CD4-positive, alpha-beta T cell (primary cell): ENCODE results near the gene MAP4K5. TPM values are rescaled to one million over a fixed set of nuclear protein-coding genes. Genes with fewer than 3 reads are reported as not detected.

Experiments used
- ATAC-seq: fragments of 200-7000 bp; cut with Tn5 transposase; one replicate; pipeline ENCODE4 v1.10.0; 2022; ENCODE audit warnings: mild to moderate bottlenecking; ENCODE audit not compliant: poor library complexity
- CTCF ChIA-PET: fragments of 350-600 bp; sonication (Branson Sonifier 250); formaldehyde crosslinking; loops from one replicate; lab custom pipeline; 2021; ENCODE audit warnings: antibody characterized with exemption, inconsistent platforms; lab: Charles Lee
- POLR2A ChIA-PET: fragments of 350-600 bp; sonication (Branson Sonifier 250); formaldehyde crosslinking; loops from one replicate; lab custom pipeline; 2021; ENCODE audit warnings: antibody characterized with exemption, inconsistent platforms; lab: Charles Lee
- DNase-seq, 14 experiments: peaks; one replicate each; pipeline ENCODE4 v3.0.0-alpha.2; 2013 to 2020; ENCODE audit warnings: mixed read lengths in 2 of 14
- H3K27ac ChIP-seq, 2 donors: one replicate each; pipeline versions ENCODE4 v1.5.1 to v1.7.0; 2013; ENCODE audit warnings: low read length in 2 of 2, low read depth in 1 of 2, mild to moderate bottlenecking in 1 of 2
- H3K27me3 ChIP-seq, 2 experiments: 1 replicate in 1 of 2; 2 replicates in 1 of 2; pipeline versions ENCODE4 v1.6.1 to v1.7.0; 2013; ENCODE audit warnings: low read length in 2 of 2, control low read depth in 1 of 2, mild to moderate bottlenecking in 1 of 2, moderate library complexity in 1 of 2; ENCODE audit not compliant: insufficient read depth in 2 of 2, control insufficient read depth in 1 of 2
- H3K36me3 ChIP-seq: one replicate; pipeline ENCODE4 v1.6.1; 2013; ENCODE audit warnings: low read length, control low read depth; ENCODE audit not compliant: insufficient read depth
- H3K4me1 ChIP-seq: one replicate; pipeline ENCODE4 v1.6.1; 2013; ENCODE audit warnings: low read length, control low read depth; ENCODE audit not compliant: insufficient read depth
- H3K4me3 ChIP-seq: one replicate; pipeline ENCODE4 v1.5.1; 2013; ENCODE audit warnings: mild to moderate bottlenecking, low read length, moderate library complexity
- H3K9me3 ChIP-seq, 2 experiments: 1 replicate in 1 of 2; 2 replicates in 1 of 2; pipeline versions ENCODE4 v1.6.1 to v1.7.0; 2013; ENCODE audit warnings: low read length in 2 of 2, mild to moderate bottlenecking in 2 of 2, control low read depth in 1 of 2, moderate library complexity in 1 of 2; ENCODE audit not compliant: control insufficient read depth in 1 of 2, insufficient read depth in 1 of 2
- H3K27ac Mint-ChIP-seq: one replicate; pipeline ENCODE4 v1.8.0; 2020; ENCODE audit warnings: mixed read lengths
- H3K27me3 Mint-ChIP-seq: one replicate; pipeline ENCODE4 v1.8.0; 2021; ENCODE audit warnings: mixed read lengths
- H3K36me3 Mint-ChIP-seq: one replicate; pipeline ENCODE4 v1.8.0; 2021; ENCODE audit warnings: low read depth, mixed read lengths
- H3K4me1 Mint-ChIP-seq: one replicate; pipeline ENCODE4 v1.8.0; 2021; ENCODE audit warnings: low read depth, mixed read lengths
- H3K4me3 Mint-ChIP-seq: one replicate; pipeline ENCODE4 v1.8.0; 2020; ENCODE audit warnings: mild to moderate bottlenecking, mixed read lengths
- H3K9me3 Mint-ChIP-seq: one replicate; pipeline ENCODE4 v1.8.0; 2020; ENCODE audit warnings: mixed read lengths
- CTCF ChIP-seq: fragments of 200-600 bp; IDR thresholded peaks from one replicate; pipeline ENCODE4 v1.8.0; 2022; ENCODE audit warnings: antibody characterized with exemption, mild to moderate bottlenecking
- intact Hi-C, 2 experiments: fragments of 100-400 bp; cut with DNase I in 1 of 2; cut with micrococcal nuclease in 1 of 2; formaldehyde crosslinking; loops; one replicate each; pipeline versions ENCODE4 v1.15.1 to v1.9.0; 2023 to 2025; cut with DNase I, micrococcal nuclease
- total RNA-seq, 174 experiments: library from RNA in 2 of 174; stranded (reverse) in 2 of 174; gene quantifications; one replicate each; pipeline ENCODE4 v1.2.3 and lab custom pipeline; 2021 to 2026

MAP4K5 gene
- total RNA-seq, 2 experiments from 2014 or later: 32.4 to 34.5 TPM

GRCh38 chr14:50373959-50374358 lies 158.4 kb downstream of the MAP4K5 start:
- CTCF ChIA-PET: no interaction called here

GRCh38 chr14:50371546-50371945 lies 160.8 kb downstream of the MAP4K5 start:
- Mint-ChIP-seq H3K27me3 (no peaks in the 10 kb centered on the region), H3K4me1 (peaks cover 3% of the 10 kb centered on the region), H3K9me3 (no peaks in the 10 kb centered on the region), H3K4me3 (no peak overlapping the region), H3K36me3 (no peaks in the 10 kb centered on the region), H3K27ac (no peak overlapping the region)
- Histone ChIP-seq H3K9me3 (peaks cover 0 to 4% of the 10 kb centered on the region in 2 experiments), H3K4me1 (no peaks in the 10 kb centered on the region), H3K27ac (no peak overlapping the region), H3K36me3 (no peaks in the 10 kb centered on the region), H3K4me3 (no peak overlapping the region), H3K27me3 (no peaks in the 10 kb centered on the region)
- TF ChIP-seq CTCF: no peak
- intact Hi-C loops: no loop called here
- ATAC-seq (no peak), DNase-seq (no peak)
- CTCF ChIA-PET: no interaction called here
- POLR2A ChIA-PET: no interaction called here

More at GRCh38 chr14:50373959-50374358, 158.4 kb downstream of the MAP4K5 start:
- peaks cover 0 to 4% of the 10 kb centered on the region in 2 experiments for H3K9me3 ChIP-seq
- H3K36me3 Mint-ChIP-seq: no peaks in the 10 kb centered on the region
- POLR2A ChIA-PET: no interaction called here
- intact Hi-C loops: no loop called here
- H3K4me1 ChIP-seq: no peaks in the 10 kb centered on the region
- no peak for TF ChIP-seq CTCF
- no peak overlapping the region for H3K27ac ChIP-seq
- no peak overlapping the region for H3K4me3 Mint-ChIP-seq
- H3K27me3 ChIP-seq: no peaks in the 10 kb centered on the region
- no peak overlapping the region for H3K27ac Mint-ChIP-seq
- H3K4me3 ChIP-seq: no peak overlapping the region
- H3K36me3 ChIP-seq: no peaks in the 10 kb centered on the region
- no peaks in the 10 kb centered on the region for H3K4me1 Mint-ChIP-seq
- no peaks in the 10 kb centered on the region for H3K9me3 Mint-ChIP-seq
- H3K27me3 Mint-ChIP-seq: no peaks in the 10 kb centered on the region
- ATAC-seq: no peak
- DNase-seq: no peak

Other genes starting within 250 kb of the MAP4K5 start
- 1 to 10 TPM; 1.7 to 3.1 TPM for gene L2HGDH, start 220.3 kb downstream of the MAP4K5 start, total RNA-seq
- 10 to 100 TPM; 10.8 to 13.4 TPM for gene DMAC2L, start 220.2 kb downstream of the MAP4K5 start, total RNA-seq
- gene CDKL1, start 135.7 kb downstream of the MAP4K5 start, total RNA-seq: 1 to 10 TPM; 2.4 to 2.8 TPM
- 1 to 10 TPM; 1.2 TPM for gene ATL1, start 27.6 kb upstream of the MAP4K5 start, total RNA-seq
- 1 to 10 TPM; 7.9 to 8.8 TPM for gene SAV1, start 135.7 kb upstream of the MAP4K5 start, total RNA-seq